Endothelial cell of umbilical vein (primary cell): Measurements from ENCODE around the gene GTF3C2. TPM values are rescaled to one million over a fixed set of nuclear protein-coding genes. Genes with fewer than 3 reads are reported as not detected.

Source experiments
- BruUV-seq: library from RNA; stranded (reverse); fragments of 400-500 nt; replicated peaks from 2 replicates; lab custom pipeline; 2021; lab: Mats Ljungman, UMichigan
- CTCF ChIA-PET: fragments of 300-600, 350-600 bp; sonication (Branson Sonifier 250); formaldehyde crosslinking; loops from one replicate; lab custom pipeline; 2021; ENCODE audit warnings: antibody characterized with exemption, inconsistent platforms; lab: Charles Lee
- POLR2A ChIA-PET: fragments of 300-600, 350-600 bp; sonication (Branson Sonifier 250); formaldehyde crosslinking; loops from one replicate; lab custom pipeline; 2021; ENCODE audit warnings: antibody characterized with exemption, inconsistent platforms; lab: Charles Lee
- DNase-seq: peaks from one replicate; pipeline ENCODE4 v3.0.0-alpha.2; 2011; ENCODE audit warnings: low read depth, low spot score
- FAIRE-seq: peaks from 2 replicates; lab custom pipeline; 2011; peaks lifted over from hg19 to GRCh38; lab: Jason Lieb, UNC
- H2AFZ ChIP-seq: 2 replicates; pipeline ENCODE4 v1.6.0; 2012; ENCODE audit warnings: low read depth, low read length, control low read depth, inconsistent platforms
- H3K27ac ChIP-seq: 2 replicates; pipeline ENCODE4 v1.5.1; 2011; ENCODE audit warnings: low read depth, mild to moderate bottlenecking, control low read depth, low read length, moderate library complexity; ENCODE audit not compliant: insufficient read depth
- H3K27me3 ChIP-seq, 2 experiments: 2 replicates each; pipeline versions ENCODE4 v1.6.0 to v1.6.1; 2011; ENCODE audit warnings: low read length in 2 of 2, mixed read lengths in 1 of 2; ENCODE audit not compliant: control insufficient read depth in 2 of 2, insufficient read depth in 2 of 2
- H3K36me3 ChIP-seq, 2 experiments: 2 replicates in 1 of 2; 3 replicates in 1 of 2; pipeline ENCODE4 v1.5.1; 2011; ENCODE audit warnings: low read length in 2 of 2, mild to moderate bottlenecking in 1 of 2, moderate library complexity in 1 of 2; ENCODE audit not compliant: control insufficient read depth in 2 of 2, insufficient read depth in 2 of 2; ENCODE audit errors: extremely low read depth in 1 of 2
- H3K4me1 ChIP-seq: 3 replicates; pipeline ENCODE4 v1.5.1; 2011; ENCODE audit warnings: mild to moderate bottlenecking, low read length; ENCODE audit not compliant: control insufficient read depth, insufficient read depth; ENCODE audit errors: extremely low read depth
- H3K4me2 ChIP-seq: 2 replicates; pipeline ENCODE4 v1.6.1; 2011; ENCODE audit warnings: low read length, control low read depth, mixed read lengths; ENCODE audit not compliant: insufficient read depth
- H3K4me3 ChIP-seq, 3 experiments: fragments of 200-600 bp in 1 of 3; sonication (generic), shearing (Covaris generic) in 1 of 3; replicated peaks in 1 of 3; 2 replicates each; pipeline ENCODE4 v1.5.1; 2011 to 2016; ENCODE audit warnings: control low read depth in 3 of 3, low read length in 3 of 3, mild to moderate bottlenecking in 2 of 3, inconsistent platforms in 1 of 3, low read depth in 1 of 3, moderate library complexity in 1 of 3; ENCODE audit not compliant: insufficient read depth in 1 of 3
- H3K79me2 ChIP-seq: 2 replicates; pipeline ENCODE4 v1.6.0; 2012; ENCODE audit warnings: low read length, inconsistent platforms; ENCODE audit not compliant: control insufficient read depth, insufficient read depth
- H3K9ac ChIP-seq: replicated peaks from 2 replicates; pipeline ENCODE3; 2011; ENCODE audit warnings: low read length, control low read depth; ENCODE audit not compliant: insufficient read depth; ENCODE audit errors: extremely low read depth
- H3K9me1 ChIP-seq: replicated peaks from 3 replicates; pipeline ENCODE4 v1.6.0; 2011; ENCODE audit warnings: mild to moderate bottlenecking, low read length; ENCODE audit not compliant: control insufficient read depth, insufficient read depth; ENCODE audit errors: extremely low read depth
- H3K9me3 ChIP-seq: replicated peaks from 2 replicates; pipeline ENCODE4 v1.5.1; 2012; ENCODE audit warnings: low read length, inconsistent platforms; ENCODE audit not compliant: control insufficient read depth, insufficient read depth
- H4K20me1 ChIP-seq: replicated peaks from 2 replicates; pipeline ENCODE3; 2011; ENCODE audit warnings: mild to moderate bottlenecking, low read length; ENCODE audit not compliant: control insufficient read depth, insufficient read depth; ENCODE audit errors: extremely low read depth
- EZH2 ChIP-seq: IDR thresholded peaks from 2 replicates; pipeline ENCODE4 v1.6.1; 2012; ENCODE audit warnings: borderline replicate concordance, low read depth, mild to moderate bottlenecking, moderate library complexity, low read length, inconsistent platforms; ENCODE audit not compliant: severe bottlenecking
- FOS ChIP-seq: IDR thresholded peaks from 2 replicates; pipeline ENCODE4 v1.6.1; 2011; ENCODE audit warnings: mild to moderate bottlenecking, low read length, moderate library complexity, borderline replicate concordance; ENCODE audit not compliant: insufficient read depth
- GATA2 ChIP-seq: IDR thresholded peaks from 2 replicates; pipeline ENCODE4 v1.7.0; 2011; ENCODE audit warnings: low read depth, mild to moderate bottlenecking, moderate library complexity, mixed read lengths, low read length; ENCODE audit not compliant: insufficient read length, insufficient read depth
- JUN ChIP-seq: IDR thresholded peaks from 2 replicates; pipeline ENCODE4 v1.6.1; 2011; ENCODE audit warnings: borderline replicate concordance, low read depth; ENCODE audit not compliant: insufficient read length, insufficient read depth
- MYC ChIP-seq: IDR thresholded peaks from one replicate; pipeline ENCODE4 v1.6.1; 2011; ENCODE audit warnings: mild to moderate bottlenecking, low read depth, low read length
- POLR2A ChIP-seq: IDR thresholded peaks from 2 replicates; pipeline ENCODE4 v1.6.1; 2012; ENCODE audit warnings: low read depth, mild to moderate bottlenecking, control low read depth, low read length
- POLR2AphosphoS5 ChIP-seq: IDR thresholded peaks from 2 replicates; pipeline ENCODE4 v1.6.1; 2012; ENCODE audit warnings: low read depth, mild to moderate bottlenecking, control low read depth, low read length, moderate library complexity; ENCODE audit not compliant: insufficient read depth
- dilution Hi-C: fragments of 300-500 bp; cut with MboI; formaldehyde crosslinking; loops from one replicate; pipeline ENCODE4 v1.15.0; 2019; ENCODE audit warnings: low sequenced_read_pairs; ENCODE audit not compliant: extremely low pct_ligation_motif_present
- intact Hi-C: fragments of 100-400 bp; cut with micrococcal nuclease; formaldehyde crosslinking; loops from one replicate; pipeline ENCODE4 v1.10.0; 2022
- polyA plus RNA-seq, 4 experiments: library from polyadenylated mRNA; depleted of rRNA in 3 of 4; stranded (reverse) in 3 of 4; unstranded in 1 of 4; fragments of >200 nt; gene quantifications; 2 replicates each; pipeline versions ENCODE4 v1.2.1 to v1.2.3, GENCODE V29; 2011 to 2012; ENCODE audit warnings: missing spikeins in 1 of 4
- total RNA-seq: library from RNA; stranded (reverse); gene quantifications from 2 replicates; pipeline ENCODE4 v1.2.3, GENCODE V29; 2021
- TF ChIP-seq, protein P1 (sequence below): IDR thresholded peaks from 2 replicates; pipeline ENCODE4 v1.6.1; 2011; ENCODE audit not compliant: insufficient read depth, insufficient read length
- TF ChIP-seq, protein P2 (sequence below), 2 donors: IDR thresholded peaks; 1 replicate in 1 of 2; 2 replicates in 1 of 2; pipeline ENCODE4 v1.5.1; 2011; ENCODE audit warnings: low read length in 2 of 2, mild to moderate bottlenecking in 2 of 2, moderate library complexity in 2 of 2, control low read depth in 1 of 2, inconsistent platforms in 1 of 2, low read depth in 1 of 2; ENCODE audit not compliant: insufficient read depth in 1 of 2; ENCODE audit errors: extremely low read depth in 1 of 2

Gene GTF3C2
- total and polyA plus RNA-seq, 2 donors (not counting 3 experiments of a cell fraction or from before 2014, with no cell fraction given): 57.4 to 59.7 TPM

DNA sequence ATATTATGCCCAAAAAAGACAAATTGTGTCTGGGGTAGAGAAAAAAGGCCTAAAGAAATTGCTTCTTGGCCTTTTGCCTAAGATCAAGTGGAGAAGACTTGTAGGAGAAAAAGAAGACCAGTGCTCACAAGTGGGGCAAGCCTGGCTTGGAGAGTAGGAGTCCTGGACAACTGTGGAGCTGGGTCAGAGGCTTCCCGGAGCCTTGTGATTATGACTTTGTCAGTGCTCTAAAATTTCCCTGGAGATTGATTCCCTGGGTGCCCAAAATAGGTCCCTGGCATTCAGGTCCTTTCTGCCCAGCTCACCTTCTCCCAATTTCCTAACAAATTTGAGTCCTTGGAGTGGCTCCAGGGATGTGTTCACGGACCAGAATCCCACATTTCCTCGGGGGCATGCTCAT, 75.1 kb downstream of the GTF3C2 start:
- dilution Hi-C loops: no loop called here
- no TSS peak for BruUV-seq
- no peak for FAIRE-seq
- Histone ChIP-seq H3K9me1 (no peaks in the 10 kb centered on the region), H3K9ac (no peak overlapping the region), H3K79me2 (no peaks in the 10 kb centered on the region), H3K27me3 (no peaks in the 10 kb centered on the region), H3K4me3 (no peak overlapping the region), H3K9me3 (no peaks in the 10 kb centered on the region), H3K27ac (no peak overlapping the region), H3K4me1 (peaks cover 6% of the 10 kb centered on the region), H4K20me1 (no peaks in the 10 kb centered on the region), H3K4me2 (no peak overlapping the region), H3K36me3 (no peaks in the 10 kb centered on the region), H2AFZ (no peak overlapping the region)
- intact Hi-C loops: loop anchor here (10.0 kb wide), 1 partner anchor 317 kb away; no protein-coding TSS in a partner anchor
- POLR2A ChIA-PET: no interaction called here
- no peak for TF ChIP-seq POLR2A
- no peak for TF ChIP-seq MYC
- no peak for TF ChIP-seq JUN
- TF ChIP-seq FOS: no peak
- no peak for TF ChIP-seq POLR2AphosphoS5
- TF ChIP-seq, protein P1, sequence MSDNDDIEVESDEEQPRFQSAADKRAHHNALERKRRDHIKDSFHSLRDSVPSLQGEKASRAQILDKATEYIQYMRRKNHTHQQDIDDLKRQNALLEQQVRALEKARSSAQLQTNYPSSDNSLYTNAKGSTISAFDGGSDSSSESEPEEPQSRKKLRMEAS: no peak
- no peak for TF ChIP-seq EZH2
- TF ChIP-seq GATA2: no peak
- TF ChIP-seq, protein P2, sequence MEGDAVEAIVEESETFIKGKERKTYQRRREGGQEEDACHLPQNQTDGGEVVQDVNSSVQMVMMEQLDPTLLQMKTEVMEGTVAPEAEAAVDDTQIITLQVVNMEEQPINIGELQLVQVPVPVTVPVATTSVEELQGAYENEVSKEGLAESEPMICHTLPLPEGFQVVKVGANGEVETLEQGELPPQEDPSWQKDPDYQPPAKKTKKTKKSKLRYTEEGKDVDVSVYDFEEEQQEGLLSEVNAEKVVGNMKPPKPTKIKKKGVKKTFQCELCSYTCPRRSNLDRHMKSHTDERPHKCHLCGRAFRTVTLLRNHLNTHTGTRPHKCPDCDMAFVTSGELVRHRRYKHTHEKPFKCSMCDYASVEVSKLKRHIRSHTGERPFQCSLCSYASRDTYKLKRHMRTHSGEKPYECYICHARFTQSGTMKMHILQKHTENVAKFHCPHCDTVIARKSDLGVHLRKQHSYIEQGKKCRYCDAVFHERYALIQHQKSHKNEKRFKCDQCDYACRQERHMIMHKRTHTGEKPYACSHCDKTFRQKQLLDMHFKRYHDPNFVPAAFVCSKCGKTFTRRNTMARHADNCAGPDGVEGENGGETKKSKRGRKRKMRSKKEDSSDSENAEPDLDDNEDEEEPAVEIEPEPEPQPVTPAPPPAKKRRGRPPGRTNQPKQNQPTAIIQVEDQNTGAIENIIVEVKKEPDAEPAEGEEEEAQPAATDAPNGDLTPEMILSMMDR (IDR thresholded peaks at IDR 0.05; ENCODE audit: extremely low read depth in 1 of 2, insufficient read depth in 1 of 2, low read depth in 1 of 2, low read length in 2 of 2): no peak
- CTCF ChIA-PET: interaction anchor here (1.4 to 9.1 kb wide), 8 partner anchors 10 to 182 kb away, joined by 4 to 143 read pairs (median 74); partner anchors contain the start of genes PREB and SLC30A3
- DNase-seq: no peak
